Lower lobe of right lung (tissue), 2 donors: Measurements from ENCODE around the gene SERPINB7. TPM values are rescaled to one million over a fixed set of nuclear protein-coding genes. Genes with fewer than 3 reads are reported as not detected.

ENCODE experiments used
- ATAC-seq, 2 donors: fragments of 200-7000 bp; cut with Tn5 transposase; one replicate each; pipeline ENCODE4 v1.9.1; 2020 to 2022; ENCODE audit warnings: mild to moderate bottlenecking in 2 of 2, moderate library complexity in 2 of 2
- DNase-seq: peaks from one replicate; pipeline ENCODE4 v3.0.0-alpha.2; 2020
- H3K27ac ChIP-seq: fragments of 200-600 bp; one replicate; pipeline ENCODE4 v1.8.0; 2022
- H3K27me3 ChIP-seq: fragments of 200-600 bp; one replicate; pipeline ENCODE4 v1.8.0; 2022; ENCODE audit warnings: low read depth
- H3K36me3 ChIP-seq: fragments of 200-600 bp; one replicate; pipeline ENCODE4 v1.8.0; 2022; ENCODE audit warnings: mild to moderate bottlenecking
- H3K4me1 ChIP-seq: fragments of 200-600 bp; one replicate; pipeline ENCODE4 v1.8.0; 2022
- H3K4me3 ChIP-seq: fragments of 200-600 bp; one replicate; pipeline ENCODE4 v1.8.0; 2022; ENCODE audit warnings: mild to moderate bottlenecking
- H3K9me3 ChIP-seq: fragments of 200-600 bp; one replicate; pipeline ENCODE4 v1.8.0; 2022
- CTCF ChIP-seq: fragments of 200-600 bp; IDR thresholded peaks from one replicate; pipeline ENCODE4 v1.8.0; 2022; ENCODE audit warnings: antibody characterized with exemption, mild to moderate bottlenecking
- intact Hi-C: fragments of 100-400 bp; cut with DNase I; formaldehyde crosslinking; loops from one replicate; pipeline ENCODE4 v1.11.0; 2022
- total RNA-seq: library from RNA; stranded (reverse); fragmentation: NEBNext Ultra II Directional; extraction: Animal tissue kit (Norgen Biotek cat#: 25700); gene quantifications from one replicate; pipeline ENCODE4 v1.2.1, GENCODE V29; 2021
- donor health status: DM: no; HTN: yes; CAD: no; lungs with severe emphysema.

The SERPINB7 gene
- total RNA-seq, 1 donor from 2014 or later = not detected

DNA sequence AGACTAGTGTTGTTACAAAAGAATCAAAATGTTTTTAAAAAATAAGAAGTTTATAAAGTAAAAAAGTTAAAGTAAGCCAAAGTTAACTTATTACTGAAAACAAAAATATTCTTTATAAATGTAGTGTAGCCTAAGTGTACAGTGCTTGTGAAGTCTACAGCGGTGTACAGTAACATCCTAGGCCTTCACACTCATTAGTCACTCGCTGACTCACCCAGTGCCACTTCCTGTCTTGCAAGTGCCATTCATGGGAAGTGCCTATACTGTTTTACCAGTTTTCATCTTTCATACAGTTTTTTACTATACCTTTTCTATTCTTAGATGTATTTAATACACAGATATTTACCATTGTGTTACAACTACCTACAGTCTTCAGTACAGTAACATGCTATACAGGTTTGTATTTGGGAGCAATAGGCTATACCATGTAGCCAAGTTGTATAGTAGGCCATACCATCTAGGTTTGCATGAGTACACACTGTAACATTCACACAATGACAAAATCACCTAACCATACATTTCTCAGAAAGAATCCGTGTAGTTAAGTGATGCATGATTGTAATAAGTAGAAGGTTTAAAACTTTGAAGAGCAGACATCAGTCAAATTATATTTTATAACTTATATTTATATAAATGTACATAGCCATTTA is 13.4 kb downstream of the SERPINB7 start:
- Histone ChIP-seq H3K9me3 (no peaks in the 10 kb centered on the region), H3K4me1 (no peaks in the 10 kb centered on the region), H3K4me3 (no peak overlapping the region), H3K36me3 (no peaks in the 10 kb centered on the region), H3K27me3 (no peaks in the 10 kb centered on the region), H3K27ac (no peak overlapping the region)
- intact Hi-C loops = no loop called here
- DNase-seq (no peak), ATAC-seq (no peak)
- no peak for TF ChIP-seq CTCF

- Histone ChIP-seq H3K4me3 (no peak overlapping the region), H3K27me3 (no peaks in the 10 kb centered on the region), H3K27ac (no peak overlapping the region), H3K36me3 (no peaks in the 10 kb centered on the region), H3K4me1 (no peaks in the 10 kb centered on the region), H3K9me3 (no peaks in the 10 kb centered on the region)
- DNase-seq = no peak
- intact Hi-C loops = no loop called here
- ATAC-seq = no peak
- TF ChIP-seq CTCF = no peak
These were observed 14.1 kb downstream of the SERPINB7 start for GRCh38 chr18:63789327-63789726.

DNA sequence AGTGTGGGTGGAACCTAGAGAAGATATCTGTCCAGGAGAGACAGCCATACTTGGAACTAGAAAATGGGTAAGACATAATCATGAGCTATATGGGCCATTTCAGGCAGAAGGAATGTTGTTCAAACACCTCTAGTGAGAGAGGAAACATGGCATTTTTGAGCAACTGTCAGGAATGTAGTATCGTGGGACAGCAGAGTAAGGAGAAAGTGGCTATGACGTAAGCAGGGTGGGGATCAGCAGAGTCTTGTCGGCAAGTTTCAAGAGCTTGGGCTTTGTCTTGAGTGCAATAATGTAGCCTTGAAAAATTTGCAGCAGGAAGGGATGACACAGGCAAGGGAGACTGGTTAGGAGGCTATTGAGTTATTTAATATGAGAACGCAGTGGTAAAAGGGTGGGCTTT is 20.4 kb downstream of the SERPINB7 start:
- Histone ChIP-seq H3K27me3 (no peaks in the 10 kb centered on the region), H3K36me3 (no peaks in the 10 kb centered on the region), H3K4me1 (no peaks in the 10 kb centered on the region), H3K9me3 (no peaks in the 10 kb centered on the region), H3K4me3 (no peak overlapping the region), H3K27ac (no peak overlapping the region)
- ATAC-seq (no peak), DNase-seq (no peak)
- intact Hi-C loops = no loop called here
- no peak for TF ChIP-seq CTCF

- intact Hi-C loops = no loop called here
- TF ChIP-seq CTCF = no peak
- Histone ChIP-seq H3K27ac (no peak overlapping the region), H3K36me3 (no peaks in the 10 kb centered on the region), H3K9me3 (no peaks in the 10 kb centered on the region), H3K27me3 (no peaks in the 10 kb centered on the region), H3K4me3 (no peak overlapping the region), H3K4me1 (no peaks in the 10 kb centered on the region)
- no peak for DNase-seq
- ATAC-seq = no peak
These were observed 24.0 kb downstream of the SERPINB7 start for GRCh38 chr18:63799189-63799588.

- intact Hi-C loops = no loop called here
These were observed 26.1 kb downstream of the SERPINB7 start for GRCh38 chr18:63801343-63801742.

More at GRCh38 chr18:63801343-63801742, 26.1 kb downstream of the SERPINB7 start:
- ATAC-seq (no peak), DNase-seq (no peak)
- Histone ChIP-seq H3K27ac (no peak overlapping the region), H3K36me3 (no peaks in the 10 kb centered on the region), H3K9me3 (no peaks in the 10 kb centered on the region), H3K4me1 (no peaks in the 10 kb centered on the region), H3K4me3 (no peak overlapping the region), H3K27me3 (no peaks in the 10 kb centered on the region)
- no peak for TF ChIP-seq CTCF
